COR-L47 (cell line): Measurements from ENCODE around the gene KCTD7.
"Not testable (repeated sequence)": the region's sequence is repeated elsewhere in the genome, so short reads cannot be mapped to it uniquely, and the experiment has no call there.

Source experiments
- DNase-seq: peaks from one replicate; lab custom pipeline; 2025; lab: John Stamatoyannopoulos, UW

KCTD7 gene

DNA sequence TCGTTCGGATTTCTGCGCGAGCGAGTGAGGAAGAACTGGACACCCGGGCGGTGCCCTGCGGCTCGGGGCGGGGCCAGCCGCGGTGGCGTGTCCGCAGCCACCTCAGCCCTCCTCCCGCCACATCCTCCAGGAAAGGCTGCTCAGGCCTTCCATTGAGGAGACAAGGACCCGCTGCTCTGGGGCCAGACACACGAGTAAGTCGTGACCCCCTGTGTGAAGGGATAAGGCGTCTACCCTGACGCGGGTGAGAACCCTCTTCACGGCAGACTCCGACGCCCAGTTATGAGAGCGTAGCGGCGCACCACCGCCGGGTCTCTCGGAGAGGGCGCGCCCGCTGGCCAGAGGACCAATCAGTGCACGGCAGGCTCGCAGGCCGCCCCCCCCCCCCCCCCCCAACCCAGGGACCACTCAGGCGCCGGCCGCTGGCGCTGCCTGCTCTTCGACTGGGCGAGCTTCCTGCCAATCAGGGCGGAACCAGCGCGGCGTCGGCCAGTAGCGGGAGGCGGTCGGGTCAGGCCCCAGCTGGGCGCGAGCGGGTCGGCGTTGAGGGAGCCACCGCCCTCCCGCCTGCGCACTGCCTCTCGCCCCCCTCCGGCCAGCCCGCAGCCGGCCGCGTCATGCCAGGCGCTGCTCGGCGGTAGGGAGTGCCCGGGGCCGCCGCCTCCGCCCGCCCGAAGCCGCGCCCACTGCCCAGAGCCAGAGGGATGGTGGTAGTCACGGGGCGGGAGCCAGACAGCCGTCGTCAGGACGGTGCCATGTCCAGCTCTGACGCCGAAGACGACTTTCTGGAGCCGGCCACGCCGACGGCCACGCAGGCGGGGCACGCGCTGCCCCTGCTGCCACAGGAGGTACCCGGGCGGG lies at the start of gene KCTD7:
KCTD7 (plus strand) TSS at position 521 of the 861 bp plus-strand sequence; CDS start at position 705, 184 bp downstream.
- DNase-seq = peak; percentile 97

DNA sequence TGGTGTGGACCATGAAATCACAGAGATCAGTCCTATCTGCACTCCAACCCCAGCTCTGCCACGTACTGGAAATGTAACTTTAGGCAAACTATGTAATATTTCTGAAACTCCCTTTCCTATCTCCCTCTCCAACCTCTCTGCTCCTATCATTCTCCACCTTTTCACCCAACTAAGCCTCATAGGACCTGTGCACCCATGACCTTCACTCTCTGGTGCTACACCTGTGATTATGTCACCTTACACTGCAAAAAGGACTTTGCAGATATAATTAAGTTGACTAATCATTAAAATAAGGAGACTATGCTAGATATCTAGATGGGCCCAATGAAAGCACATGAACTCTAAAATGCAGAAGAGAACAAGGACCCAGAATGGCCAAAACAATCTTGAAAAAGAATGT lies 48.3 kb upstream of the KCTD7 start:
- DNase-seq = not testable (repeated sequence)

DNA sequence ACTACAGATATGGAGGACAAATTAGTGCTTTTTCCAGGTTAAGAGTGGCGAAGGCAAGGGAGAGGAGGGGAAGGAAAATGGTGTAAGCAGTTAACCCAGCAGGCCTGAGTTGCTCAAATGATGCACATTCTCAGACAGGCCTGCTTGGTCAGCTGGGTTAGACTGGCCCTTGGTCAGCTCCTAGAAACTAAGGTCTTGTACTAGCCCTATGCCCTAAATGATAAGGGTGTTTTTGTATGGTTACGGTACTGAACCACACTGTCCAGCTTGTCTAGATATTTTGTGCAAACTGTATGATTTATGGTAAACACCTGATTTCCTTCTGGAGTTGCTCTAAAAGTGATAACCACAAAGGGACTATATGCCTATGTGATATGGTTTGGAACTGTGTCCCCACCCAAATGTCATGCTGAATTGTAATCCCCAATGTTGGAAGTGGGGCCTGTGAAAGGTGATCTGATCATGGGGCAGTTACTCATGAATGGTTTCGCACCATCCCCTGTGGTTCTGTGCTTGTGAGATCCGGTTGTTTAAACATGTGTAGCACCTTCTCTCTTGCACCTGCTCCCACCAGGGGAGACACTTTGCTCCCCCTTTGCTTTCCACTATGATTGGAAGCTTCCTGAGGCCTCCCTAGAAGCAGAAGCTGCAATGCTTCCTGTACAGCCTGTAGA lies 45.7 kb upstream of the KCTD7 start:
- not testable (repeated sequence) for DNase-seq

DNA sequence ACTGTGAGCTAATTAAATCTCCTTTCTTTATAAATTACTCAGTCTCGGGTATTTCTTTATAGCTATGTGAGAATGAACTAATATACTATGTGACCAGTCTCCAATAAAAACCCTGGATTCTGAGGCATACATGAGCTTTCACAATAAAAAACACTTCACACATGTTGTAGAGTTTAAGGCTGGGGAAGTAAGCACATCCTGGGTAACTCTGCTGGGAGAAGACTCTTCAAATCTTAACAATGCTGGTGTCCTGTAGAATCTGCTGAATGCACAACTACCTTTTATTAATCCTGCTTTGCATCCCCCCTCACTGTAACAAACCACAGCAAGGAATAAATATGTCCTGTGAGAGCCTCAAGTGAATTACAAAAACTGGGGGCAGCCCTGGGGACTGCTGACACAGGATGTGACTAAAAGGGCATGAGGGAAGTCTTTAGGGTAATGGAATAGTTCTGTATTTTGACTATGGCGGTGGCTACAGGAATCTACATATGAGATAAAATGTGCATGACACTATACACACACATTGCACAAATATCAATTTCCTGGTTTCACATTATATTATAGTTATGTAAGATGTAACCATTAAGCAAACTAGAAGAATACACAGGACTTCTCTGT lies 45.1 kb upstream of the KCTD7 start:
- DNase-seq = no peak

DNA sequence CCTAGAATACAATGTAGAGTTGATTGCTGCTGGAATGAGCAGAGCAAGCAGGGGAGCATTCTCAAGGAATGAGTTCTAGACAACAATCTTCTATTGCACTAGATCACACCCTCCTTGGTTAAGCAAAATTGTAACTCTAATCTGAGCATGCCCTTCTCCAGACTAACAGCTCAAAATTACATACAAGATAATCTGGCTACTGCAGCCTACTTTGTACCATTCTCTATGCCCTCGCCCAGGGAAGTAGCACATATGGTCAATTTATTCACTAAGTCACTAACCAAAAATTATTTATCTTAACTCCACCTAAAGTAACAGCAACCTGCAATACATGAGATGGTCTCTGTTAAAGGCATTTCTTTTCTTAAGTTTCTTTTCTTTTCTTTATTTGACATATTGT lies 42.5 kb upstream of the KCTD7 start:
- no peak for DNase-seq

DNA sequence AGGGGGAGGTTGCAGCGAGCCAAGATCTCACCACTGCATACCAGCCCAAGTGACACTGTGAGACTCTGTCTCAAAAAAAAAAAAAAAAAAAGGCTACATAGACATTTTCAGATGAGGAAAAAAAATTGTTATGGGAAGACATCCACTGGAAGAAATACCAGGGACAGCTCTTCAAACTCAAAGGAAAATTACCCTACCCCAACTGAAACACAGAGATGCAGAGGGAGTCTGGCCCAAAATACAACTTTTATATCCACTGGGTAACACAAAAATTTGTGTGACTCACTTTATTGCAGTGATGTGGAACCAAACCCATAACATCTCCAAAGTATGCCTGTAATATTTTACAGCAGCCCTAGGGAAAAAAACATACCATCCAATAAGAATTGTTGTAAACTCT lies 40.5 kb upstream of the KCTD7 start:
- DNase-seq = not testable (repeated sequence)

DNA sequence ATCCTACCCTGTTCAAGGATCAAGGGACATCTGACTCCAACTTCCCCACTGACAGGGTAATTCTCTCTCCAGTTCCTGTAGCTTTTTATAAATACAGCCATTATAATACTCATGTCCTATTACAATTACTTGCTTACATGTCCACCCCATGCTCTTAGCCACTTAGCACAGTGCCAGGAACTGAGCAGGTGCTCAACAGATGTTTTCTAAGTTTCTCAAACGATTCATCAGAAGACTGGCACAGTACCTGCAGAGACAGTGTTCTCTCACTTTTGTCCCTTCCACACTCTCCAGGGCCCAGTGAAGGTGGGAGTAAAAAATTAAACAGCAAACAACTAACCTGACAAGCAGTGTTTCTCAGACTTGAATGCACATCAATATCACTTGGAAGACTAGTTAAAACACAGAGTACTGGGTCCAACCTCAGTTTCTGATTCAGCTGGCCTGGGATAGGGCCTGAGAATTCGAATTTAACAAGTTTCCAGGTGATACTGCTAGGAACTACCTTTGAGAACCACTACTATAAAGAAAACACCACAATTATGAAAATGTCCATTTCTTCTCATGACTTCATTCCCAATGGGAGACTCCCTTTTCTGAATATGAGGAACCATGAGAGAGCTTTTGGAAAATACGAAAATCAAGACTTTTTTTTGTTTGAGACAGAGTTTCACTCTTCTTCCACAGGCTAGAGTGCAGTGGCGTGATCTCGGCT lies 39.7 kb upstream of the KCTD7 start:
- not testable (repeated sequence) for DNase-seq

DNA sequence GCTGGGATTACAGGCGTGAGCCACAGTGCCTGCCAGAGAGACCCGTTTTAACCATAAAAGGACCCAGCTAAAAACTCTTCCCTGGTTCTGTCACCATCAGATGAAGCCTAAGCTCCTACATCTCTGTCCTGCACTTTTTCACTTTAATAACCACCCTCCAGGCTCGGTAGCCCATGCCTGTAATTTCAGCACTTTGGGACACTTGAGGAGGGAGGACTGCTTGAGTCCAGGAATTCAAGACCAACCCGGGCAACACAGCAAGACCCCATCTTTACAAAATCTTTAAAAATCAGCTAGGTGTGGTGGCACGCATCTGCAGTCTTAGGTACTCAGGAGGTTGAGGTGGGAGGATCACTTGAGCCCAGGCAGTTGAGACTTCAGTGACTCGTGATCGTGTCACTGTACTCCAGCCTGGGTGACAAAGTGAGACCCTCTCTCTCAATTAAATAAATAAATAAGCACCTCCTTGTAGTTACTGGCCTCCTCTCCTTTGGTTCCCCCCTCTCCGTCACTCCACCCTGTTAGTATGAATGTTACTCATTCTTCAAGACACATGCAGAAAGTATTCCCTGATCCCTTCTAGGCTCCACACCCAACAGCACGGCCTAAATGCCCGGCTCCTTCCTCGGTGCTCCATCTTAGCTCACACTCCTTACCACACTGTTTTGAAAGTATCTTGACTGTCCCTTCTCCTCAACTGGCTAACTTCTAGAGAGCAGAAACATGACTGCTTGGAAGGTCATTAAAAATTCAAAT lies 38.2 kb upstream of the KCTD7 start:
- not testable (repeated sequence) for DNase-seq

DNA sequence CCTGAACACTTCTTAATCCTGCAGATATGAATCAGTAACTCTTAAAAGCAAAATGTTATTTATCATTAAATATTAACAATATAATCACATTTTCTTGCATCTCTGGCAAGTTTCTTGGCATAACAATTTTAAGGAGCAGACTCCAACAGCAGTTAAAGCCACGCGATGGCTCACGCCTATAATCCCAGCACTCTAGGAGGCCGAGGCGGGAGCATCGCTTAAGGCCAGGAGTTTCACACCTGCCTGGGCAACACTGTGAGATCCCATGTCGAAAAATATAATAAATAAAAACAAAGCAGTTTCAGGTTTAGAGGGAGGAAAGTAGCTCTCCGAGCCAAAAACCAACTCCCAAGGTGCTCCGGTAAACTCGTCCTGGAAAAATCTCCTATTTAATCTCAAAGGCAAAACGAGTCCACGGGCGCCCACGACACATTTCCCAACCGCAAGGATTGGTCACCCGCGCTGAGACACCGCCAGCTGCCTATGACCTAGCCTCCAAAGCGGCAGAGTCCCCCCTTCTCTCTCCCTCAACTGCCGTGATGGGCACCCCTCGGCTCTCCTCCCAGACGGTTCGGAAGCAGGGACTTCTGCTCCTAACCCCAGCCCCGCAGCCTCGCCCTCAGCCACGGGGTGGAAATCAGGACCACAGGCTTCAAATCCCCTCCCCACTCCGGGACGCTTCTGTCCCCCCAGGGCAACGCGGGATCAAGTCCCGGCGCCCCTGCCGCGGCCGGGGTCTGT lies 37.5 kb upstream of the KCTD7 start:
- DNase-seq = not testable (repeated sequence)

DNA sequence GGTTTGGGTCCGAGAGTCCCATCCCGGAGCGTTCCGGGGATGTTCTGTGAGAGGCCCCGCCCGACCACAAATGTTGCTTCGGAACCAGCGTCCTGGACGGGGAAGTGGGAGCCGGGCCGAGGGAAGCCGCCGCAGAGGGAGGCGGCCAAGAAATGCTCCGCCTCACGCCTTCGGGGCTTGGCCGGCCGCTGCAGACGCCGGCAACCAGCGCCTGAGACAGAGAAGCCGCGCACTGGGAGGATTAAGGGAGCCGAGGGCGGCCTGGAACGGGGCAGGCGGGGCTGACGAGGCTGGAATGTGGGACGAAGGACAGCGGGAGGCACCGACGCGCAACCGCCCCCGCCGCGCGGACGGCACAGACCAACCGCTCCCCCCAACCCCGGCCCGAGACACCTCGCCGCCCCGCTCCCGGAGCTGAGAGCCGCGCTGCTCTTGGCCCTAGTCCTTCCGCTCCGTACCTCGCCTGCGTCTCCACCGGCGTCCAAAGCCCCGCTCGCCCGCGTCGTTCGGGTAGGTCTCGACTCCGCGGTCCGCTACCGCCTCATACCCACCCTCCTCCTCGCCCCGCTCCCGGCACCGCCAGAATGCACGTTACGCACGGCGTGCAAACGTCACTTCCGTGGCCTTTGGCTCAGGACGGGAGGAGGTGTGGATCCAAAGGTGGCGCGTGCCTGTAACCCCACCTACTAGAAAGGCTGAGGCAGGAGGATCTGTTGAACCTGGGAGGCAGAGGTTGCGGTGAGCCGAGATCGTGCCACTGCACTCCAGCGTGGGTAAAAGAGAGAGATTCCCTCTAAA lies 36.7 kb upstream of the KCTD7 start:
- DNase-seq = peak; percentile 82

DNA sequence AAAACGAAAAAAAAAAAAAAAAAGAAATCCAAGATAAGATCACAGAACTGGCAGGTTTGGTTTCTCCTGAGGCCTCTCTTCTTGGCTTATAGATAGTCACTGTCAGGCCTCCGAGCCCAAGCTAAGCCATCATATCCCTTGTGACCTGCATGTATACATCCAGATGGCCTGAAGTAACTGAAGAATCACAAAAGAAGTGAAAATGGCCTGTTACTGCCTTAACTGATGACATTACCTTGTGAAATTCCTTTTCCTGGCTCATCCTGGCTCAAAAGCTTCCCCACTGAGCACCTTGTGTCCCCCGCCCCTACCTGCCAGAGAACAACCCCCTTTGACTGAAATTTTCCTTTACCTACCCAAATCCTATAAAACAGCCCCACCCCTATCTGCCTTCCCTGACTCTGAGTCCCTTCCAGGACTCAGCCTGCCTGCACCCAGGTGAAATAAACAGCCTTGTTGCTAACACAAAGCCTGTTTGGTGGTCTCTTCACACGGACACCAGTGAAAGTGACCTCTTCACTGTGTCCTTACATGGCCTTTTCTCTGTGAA lies 36.0 kb upstream of the KCTD7 start:
- DNase-seq = not testable (repeated sequence)

DNA sequence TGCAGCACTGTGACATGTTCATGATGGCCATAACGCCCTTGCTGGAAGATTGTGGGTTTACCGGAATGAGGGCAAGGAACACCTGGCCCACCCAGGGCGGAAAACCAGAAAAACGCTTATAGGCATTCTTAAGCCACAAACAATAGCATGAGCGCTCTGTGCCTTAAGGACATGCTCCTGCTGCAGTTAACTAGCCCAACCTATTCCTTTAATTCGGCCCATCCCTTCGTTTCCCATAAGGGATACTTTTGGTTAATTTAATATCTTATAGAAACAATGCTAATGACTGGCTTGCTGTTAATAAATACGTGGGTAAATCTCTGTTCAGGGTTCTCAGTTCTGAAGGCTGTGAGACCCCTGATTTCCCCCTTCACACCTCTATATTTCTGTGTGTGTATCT lies 34.6 kb upstream of the KCTD7 start:
- not testable (repeated sequence) for DNase-seq

DNA sequence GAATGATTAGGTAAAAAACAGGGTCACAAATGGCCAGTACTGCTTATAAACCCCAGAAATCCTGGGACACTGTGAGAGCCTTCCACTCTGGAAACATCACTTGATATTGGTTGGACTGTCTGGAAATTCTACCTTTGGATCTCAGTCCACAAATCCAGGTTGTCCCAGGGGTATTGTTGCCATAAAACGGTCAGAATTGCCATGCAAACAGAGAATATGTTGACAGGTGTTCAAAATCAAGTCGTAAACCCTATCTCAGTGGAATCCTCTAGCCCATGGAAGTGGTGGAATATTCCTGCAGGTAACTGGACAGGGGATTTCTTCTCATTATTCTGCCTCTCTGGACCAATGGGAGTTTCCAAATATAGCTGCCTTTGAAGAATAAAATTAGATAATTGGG lies 31.2 kb upstream of the KCTD7 start:
- DNase-seq = no peak

DNA sequence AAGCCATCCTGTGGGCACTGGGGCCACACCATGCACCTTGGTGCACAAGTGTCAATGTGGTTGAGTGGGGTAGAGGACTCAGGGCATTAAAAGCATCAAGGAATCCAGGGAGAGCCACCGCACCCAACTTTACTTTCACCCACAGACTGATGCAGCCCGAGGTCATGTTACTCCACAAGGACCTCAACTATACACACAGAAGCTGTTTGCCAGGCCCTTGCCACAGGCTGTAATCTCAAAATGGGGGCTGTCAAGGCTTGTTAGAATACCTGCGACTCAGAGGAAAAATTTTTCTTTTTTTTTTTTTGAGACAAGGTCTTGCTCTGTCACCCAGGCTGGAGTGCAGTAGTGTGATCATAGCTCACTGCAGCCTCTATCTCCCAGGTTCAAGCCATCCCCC lies 26.5 kb upstream of the KCTD7 start:
- no peak for DNase-seq

DNA sequence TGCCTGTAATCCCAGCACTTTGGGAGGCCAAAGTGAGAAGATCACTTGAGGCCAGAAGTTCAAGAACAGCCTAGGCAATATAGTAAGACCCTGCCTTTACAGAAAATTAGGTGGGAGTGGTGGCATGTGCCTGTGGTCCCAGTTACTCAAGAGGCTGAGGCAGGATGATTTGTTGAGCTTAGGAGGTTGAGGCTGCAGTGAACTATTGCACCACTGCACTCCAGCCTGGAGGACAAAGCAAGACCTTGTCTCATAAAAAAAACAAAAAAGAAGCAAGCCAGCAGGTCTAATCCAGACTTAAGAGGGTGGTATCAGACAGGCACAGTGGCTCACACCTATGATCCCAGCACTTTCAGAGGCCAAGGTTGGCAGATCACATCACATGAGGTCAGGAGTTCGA lies 24.5 kb upstream of the KCTD7 start:
- no peak for DNase-seq

DNA sequence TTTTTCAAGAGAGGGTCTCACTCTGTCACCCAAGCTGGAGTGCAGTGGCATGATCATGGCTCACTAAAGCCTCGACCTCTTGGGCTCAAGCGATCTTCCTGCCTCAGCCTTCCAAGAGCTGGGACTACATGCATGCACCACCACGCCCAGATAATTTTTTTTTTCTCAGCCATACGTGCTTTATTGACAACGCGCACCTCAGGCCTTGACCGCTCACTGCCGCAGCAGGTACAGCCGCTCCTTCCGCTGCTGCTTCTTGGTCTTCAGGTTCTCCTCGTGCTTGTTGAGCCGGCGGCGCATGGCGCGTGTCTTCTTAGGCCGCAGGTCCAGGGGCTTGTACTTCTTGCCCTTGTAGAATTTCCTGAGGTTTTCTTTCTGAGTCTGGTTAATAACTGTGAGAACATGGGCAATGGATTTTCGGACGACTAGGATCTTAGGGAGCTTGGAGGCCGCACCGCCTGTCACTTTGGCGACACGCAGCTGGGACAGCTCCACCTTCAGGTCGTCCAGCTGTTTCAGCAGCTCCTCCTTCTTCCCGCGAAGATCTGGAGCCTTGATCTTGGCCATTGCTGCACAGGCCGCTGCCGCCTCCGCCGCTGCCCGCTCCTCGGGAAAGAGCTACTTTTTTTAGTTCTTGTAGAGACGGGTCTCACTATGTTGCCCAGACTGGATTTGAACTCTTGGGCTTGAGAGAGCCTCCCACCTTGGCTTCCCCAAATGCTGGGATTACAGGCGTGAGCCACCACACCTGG lies 22.0 kb upstream of the KCTD7 start:
- not testable (repeated sequence) for DNase-seq

DNA sequence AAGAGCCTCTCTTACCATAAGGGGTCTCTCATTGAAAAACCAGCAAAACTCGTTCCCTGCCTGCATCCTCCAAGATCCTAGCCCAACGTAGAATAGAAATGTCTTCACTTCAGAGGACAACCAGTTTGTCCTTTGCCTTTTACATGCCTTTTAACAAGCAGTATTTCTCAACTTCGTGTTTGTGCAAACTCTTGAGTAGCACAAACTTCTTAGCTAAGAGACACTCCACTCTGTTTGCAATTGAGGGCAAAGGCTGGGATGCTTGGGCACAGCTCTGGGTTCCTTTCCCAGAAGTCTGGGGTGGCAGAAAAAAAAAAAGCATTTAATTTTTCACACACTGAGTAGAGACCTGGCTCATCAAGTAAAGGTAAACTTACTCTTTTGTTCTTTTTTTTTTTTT lies 19.5 kb upstream of the KCTD7 start:
- DNase-seq = no peak

DNA sequence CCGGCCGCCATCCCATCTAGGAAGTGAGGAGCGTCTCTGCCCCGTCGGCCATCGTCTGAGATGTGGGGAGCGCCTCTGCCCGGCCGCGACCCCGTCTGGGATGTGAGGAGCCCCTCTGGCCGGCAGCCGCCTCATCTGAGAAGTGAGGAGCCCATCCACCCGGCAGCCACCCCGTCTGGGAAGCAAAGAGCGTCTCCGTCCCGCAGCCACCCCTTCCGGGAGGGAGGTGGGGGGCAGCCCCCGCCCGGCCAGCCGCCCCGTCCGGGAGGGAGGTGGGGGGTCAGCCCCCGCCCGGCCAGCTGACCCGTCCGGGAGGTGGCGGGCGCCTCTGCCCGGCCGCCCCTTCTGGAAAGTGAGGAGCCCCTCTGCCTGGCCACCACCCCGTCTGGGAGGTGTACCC lies 14.1 kb upstream of the KCTD7 start:
- not testable (repeated sequence) for DNase-seq

DNA sequence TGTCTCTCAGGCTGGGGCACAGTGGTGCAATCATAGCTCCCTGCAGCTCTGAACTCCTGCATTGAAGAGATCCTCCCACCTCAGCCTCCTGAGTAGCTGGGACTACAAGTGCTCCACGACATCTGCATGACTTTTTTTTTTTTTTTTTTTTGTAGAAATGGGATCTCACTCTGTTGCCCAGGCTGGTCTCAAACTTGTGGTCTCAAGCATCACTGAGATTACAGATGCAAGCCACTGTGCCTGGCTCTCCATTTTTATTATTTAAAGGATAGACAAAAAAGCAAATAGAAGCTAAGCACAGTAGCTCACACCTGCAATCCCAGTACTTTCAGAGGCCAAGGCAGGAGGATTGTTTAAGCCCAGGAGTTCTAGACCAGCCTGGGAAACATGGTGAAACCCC lies 13.0 kb upstream of the KCTD7 start:
- no peak for DNase-seq
